CD4-positive, alpha-beta T cell treated with Interleukin-6 for 4 hours (primary cell): Measurements from ENCODE around the gene CYREN.

ENCODE experiments used
- DNase-seq: peaks from one replicate; pipeline ENCODE4 v3.0.0-alpha.2; 2020; ENCODE audit warnings: mixed read lengths

Gene CYREN

DNA sequence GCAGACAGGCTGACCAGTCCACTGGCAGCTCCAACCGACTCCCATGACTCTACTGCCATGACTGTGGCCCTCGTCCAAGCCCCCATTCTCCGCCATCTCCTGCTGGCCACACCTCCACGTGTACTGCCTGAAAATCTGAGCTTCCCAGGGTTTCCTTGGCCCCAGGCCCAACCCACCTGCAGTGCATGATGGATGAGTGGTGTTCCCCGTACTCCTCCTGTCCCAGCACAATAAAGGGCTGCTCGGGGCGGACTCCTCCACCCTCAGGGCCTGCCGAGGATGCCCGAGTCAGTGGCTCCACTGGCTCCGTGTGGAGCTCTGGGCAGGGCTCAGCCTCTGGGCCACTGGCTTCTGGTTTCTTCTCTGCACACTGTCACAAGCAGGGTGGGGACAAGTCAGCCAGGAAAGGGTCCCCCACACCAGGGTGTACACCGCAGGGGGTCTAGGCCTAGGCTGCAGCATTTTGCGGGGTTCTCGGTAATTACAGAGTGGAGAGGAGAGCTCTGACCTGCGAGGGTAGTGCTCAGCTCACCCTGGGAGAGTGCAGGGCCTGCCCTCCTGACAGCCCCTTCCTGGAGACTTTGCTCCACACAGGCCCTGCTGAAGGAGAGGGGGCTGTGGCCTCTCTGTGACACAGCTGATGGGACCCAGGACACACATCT lies 25.6 kb upstream of the CYREN start:
- no peak for DNase-seq

DNA sequence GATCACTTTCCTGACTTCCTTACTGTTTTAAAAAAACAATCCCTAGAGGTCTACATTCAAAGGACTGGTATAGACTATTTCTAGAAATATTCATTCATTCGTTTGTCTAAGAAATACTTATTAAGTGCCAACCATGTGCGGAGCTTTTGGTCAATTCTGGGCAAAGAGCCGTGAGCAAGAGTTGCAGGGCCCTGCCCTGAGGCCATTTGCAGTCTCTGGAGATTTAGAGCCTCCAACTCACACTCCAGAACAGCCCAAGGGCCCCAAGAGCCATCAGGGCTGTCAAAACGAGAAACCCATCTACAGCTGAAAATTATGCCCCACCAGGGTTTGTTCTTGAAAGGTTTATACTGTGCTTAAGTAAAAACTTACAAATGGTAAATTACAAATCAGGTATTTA lies 24.6 kb upstream of the CYREN start:
- DNase-seq = no peak

DNA sequence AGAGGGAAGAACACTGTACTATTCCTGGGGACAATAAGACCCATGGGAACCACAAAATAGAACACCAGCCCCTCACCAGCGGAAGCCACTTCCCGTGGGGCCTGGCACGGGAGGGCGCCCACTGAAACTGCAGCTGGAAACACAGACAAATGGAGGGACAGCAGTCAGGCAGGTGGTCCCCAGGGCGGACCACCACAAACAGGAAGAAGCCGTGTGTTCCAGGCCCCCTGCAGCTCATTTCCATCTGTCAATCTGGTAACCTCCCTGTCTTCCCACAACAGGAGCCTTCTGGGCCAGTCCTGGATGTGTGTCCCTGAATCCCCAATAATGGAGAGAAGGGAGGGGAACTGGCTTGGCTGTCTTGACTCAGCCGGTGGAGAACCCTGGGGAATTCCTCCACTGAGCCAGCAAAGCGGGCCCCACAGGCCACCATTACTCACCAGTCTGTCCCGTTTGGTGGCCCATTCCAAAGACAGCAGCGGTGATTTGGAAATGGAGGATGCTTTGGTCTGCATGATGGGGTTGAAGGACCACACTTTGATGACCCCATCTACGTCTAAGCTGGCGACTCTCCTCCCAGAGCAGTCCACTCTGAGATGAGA lies 24.1 kb upstream of the CYREN start:
- DNase-seq = no peak

DNA sequence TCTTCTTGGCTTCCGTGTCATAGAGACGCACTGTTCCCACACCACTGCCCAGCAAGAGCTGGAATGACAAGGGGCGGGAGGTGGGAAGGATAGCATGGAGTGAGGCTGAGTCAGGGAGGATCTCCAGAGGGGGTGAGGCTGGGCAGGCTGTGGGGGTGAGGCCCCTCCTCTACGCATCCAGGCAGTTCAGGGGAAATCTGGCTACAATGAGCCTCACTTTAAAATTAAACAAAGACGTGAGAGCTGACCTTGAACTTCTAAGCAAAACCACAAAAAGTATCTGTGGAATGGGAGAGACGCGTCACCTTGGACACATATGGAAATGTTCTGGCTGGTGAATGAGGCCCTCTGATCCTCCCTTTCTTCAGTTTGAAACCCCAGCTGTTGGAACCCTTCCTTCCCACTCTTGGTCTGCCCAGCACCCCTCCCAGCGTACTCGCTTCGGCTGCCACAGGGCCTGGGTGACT lies 23.1 kb upstream of the CYREN start:
- no peak for DNase-seq

DNA sequence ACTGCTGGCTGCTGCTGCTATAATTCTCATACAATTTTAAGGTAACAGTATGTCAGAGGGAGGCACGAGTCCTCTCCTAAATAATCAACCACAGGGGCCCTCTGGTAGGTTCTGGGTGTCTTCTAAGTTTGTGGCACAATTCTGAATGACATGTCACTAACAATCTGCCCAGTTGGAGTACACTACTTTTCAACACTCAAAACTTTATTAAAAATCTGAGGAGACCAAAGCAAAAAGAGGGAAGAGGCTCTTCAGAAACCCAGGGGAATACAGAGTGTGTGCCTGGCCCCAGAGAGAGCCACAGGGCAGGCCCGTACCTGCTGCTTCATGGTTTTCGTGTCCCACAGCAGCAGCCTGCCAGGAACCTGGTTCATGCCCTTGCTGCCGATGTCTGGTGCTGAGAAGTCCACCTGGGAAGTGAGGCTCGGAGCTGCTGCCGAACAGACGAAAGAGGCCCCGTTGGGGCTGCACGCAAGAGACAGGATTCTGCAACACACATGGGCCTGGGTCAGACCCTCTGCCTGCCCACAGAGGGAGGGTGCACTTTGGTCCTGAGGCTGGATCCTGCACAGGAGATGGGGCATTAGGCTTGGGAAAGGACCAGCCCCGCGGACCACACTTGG lies 22.5 kb upstream of the CYREN start:
- no peak for DNase-seq

DNA sequence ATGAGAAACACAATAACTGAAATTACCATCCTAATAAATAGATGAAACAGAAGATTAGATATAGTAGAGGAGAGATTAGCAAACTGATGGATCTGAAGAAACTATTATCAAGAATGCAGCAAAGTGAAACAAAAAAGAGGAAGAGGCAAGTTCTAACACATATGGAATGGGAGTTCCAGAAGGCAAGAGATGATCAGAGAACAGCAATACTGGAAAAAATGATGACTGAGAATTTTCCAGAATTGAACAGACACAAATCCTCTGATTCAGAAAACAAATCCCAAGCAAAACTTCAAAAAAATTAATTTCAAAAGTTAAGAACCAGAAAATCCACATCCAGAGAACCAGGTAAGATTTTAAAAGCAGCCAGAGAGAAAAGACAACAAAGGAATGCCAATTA lies 20.2 kb upstream of the CYREN start:
- no peak for DNase-seq

DNA sequence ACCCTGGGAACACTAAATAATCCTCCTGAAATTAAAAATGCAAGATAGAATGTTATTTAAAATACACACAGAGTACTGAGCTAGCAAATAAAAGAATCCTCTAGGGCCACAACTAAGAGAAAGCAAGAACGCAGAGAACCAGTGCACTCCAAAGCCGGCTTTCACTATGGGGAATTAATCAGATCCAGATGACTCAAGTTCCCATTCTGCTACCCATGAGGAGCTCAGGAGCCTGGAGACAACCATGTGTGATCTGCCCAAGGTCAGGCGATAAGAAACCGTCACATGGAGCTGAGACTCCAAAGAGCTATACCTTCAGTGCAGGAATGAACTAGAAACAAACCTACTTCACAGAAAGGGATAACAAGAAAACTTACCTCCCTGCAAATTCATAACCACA lies 19.5 kb upstream of the CYREN start:
- DNase-seq = no peak

DNA sequence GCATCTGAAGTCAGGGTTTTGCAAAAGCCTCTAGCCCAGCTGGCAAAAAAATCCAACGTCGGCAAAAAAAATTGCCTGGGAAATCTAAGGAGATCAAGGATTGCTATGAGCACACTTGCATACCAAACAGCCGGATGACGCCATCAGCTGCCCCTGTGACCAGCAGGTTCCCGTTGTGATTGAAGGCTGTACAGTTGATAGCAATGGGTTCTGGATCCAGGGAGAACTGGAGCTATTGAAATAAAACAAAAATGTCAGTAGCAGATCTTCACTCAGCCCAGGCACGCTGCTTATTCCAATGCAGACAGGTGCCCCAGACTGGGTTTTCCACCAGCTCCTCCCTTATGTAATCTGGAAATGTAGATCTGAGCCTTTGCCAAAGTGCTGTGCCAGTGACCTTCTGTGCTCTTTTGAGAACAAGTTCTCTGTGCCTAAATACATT lies 18.7 kb upstream of the CYREN start:
- DNase-seq = no peak

DNA sequence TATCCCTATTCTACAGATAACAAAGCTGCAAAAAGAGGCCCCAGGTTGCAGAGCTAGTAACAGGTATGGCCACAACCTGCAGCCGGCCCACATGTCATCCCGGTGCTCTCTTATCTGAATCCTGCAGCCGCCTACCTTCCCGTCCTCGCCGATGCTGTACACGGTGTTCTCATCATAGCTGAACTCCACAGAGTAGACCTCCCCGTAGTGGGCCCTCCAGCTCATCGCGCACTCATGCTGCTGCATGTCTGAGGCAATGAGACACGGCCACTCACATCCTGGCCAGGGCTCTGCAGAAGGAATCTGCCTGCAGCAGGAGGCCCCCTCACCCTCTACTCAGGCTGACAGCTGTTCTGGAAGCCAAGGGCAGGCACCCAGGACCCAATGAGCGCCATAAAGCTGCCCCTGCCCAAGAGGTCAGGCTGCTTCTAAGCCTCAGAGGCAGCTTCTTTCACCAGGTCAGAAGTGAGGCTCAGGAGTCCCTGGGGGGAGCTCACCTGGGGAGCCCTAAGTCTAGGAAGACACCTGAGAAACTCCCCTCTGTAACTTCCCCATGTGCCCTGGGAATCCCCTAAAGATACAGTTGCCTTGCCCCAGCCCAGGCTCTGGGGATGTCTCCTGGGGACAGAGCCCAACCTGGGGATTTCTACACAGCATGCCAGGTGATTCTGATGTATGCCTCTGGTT lies 17.9 kb upstream of the CYREN start:
- no peak for DNase-seq

DNA sequence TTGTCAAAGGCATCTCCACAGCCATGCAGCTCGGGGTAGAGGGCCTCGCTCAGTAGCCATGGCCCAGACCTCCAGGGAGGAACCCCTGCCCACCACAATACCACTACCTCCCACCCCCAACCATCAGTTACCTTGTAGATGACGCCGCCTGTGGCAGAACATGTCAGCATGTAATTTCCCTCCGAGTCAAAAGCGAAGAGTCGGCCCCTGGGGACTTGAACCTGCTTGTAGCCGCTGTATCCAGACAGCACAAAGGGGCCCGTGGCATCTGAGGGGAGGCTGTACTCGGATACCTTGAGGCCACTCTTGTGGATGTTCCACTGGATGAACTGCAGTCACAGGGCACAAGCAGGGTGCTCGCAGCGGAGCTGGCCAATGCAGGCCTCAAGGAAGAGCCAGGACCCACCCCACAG lies 16.3 kb upstream of the CYREN start:
- DNase-seq = no peak

DNA sequence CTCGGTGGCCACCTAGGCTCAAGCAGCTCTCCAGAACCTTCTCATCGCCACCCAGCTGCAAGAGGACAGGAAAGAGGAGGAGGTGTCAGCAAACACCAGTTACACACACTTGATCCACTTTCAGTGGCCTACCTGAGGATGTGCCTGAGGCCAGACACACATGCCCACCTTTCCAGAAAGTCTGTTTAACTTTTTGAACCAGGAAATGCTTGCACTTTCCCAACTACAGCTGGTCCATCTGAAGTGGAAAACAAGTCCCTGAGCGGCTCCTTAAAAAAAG lies 15.7 kb upstream of the CYREN start:
- no peak for DNase-seq

DNA sequence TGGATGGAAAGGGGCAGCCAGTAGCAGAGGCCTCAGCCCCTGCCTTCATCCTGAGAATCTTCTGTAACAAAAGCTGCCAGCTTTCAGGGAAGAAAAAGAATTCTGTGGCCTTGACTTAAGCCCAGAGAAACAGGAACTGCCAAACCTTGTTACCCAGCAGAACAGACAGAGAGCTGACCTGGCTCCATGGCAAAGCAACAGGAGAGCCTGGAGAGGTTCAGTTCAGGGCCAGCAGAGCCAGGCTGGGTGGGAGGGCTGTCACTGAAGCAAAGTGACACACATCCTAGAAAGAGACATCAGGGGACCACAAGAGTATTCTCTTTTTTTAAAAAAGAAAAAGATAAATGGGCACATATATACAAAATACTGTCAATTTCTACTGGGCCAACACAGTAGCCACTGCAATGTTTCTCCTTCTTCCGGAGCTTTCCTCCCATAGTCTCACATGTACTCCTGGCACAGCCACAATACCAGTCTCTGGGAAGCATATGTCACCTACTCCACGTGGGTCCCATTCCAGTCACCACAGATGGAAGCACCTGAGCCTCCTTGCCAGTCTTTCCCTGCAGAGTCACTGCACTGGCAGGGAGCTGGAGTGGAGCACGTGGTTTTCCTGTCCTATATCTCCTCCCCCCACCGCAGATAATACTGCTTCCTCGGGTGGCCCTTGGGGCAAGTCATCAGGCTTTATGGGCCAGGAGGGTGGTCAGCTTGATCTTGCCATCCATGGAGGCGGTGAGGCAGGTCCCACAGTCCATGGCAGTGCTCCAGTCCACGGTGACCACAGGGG lies 15.2 kb upstream of the CYREN start:
- DNase-seq = no peak

DNA sequence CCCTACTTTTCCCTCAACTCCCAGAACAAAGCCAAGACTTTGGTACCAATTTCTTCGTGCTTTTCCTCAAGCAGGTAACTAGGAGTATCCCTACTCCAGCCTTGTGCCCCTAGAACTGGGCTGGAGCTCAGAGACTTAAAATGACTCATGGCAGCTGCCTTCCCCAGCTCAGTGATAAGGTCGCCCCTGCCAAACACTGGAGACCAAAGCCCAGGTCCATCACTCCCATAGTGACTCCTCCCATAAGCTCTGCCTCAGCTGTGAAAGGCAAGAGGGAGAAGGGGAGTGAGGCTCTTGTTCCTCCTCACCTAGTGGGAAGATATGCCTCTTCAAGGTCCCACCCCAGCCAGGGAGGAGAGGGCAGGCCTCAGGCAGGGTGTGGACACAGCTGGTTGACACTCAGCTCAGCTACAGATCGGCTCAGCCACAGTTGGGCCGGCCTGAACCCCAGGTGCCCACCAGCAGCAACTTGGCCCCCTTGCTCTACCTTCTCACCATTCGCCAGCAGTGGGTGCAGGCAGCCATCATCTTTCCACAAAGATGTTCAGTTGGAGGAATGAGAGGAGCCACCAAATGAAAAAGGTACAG lies 13.8 kb upstream of the CYREN start:
- DNase-seq = no peak

DNA sequence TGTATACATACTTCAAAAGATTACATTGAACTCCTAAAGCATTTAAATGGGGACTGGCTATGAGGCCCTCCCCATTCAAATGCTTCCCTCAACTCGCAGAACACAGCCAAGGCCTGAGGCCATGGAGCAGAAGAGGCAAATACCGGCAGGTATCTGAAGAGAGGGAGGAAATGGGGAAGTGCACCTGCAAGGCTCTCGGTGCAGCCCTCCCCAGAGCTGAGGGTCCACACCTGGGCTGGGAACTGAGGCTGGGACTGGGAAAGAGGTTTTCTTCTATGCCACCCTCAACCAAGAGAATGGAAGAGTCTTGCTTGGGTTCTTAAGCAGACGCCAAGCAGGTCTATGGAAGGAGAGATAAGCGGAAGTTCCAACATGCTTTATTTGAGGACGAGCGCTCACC lies 13.0 kb upstream of the CYREN start:
- DNase-seq = no peak

DNA sequence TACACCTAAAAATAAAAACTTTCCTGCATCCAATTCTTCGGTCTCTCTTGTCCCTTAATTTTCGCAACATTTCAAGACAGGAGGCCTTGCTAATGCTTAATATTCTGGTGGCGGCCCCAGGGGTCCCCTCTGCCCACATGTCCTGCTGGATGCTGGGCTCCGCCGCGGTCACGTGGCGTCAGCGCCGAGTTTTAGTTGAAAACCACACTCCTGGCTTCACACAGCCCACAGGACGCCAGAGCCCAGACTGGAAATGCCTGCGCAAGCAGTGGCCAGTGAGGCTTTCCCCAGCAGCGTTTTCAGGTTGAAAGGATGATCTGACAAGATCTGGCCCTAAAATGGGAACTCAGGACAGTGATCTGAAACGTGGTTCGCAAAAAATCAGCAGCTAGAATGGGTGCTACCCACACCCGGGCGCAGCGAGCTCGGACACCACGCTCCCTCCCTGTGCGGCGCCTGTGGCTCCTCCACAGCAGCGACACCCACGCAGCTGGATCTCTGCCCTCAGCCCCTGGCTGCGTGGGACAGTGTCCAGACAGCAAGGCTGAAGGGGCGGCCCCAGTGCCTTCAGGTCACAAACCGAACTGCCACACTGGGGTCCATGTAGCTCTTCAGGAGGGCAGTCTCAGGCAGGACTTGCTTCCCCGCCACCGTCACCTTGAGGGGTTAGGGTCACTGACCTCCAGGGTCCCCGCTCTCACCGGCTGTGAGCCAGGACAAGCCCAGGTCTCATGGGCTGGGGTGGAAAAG lies 11.6 kb upstream of the CYREN start:
- DNase-seq = no peak

DNA sequence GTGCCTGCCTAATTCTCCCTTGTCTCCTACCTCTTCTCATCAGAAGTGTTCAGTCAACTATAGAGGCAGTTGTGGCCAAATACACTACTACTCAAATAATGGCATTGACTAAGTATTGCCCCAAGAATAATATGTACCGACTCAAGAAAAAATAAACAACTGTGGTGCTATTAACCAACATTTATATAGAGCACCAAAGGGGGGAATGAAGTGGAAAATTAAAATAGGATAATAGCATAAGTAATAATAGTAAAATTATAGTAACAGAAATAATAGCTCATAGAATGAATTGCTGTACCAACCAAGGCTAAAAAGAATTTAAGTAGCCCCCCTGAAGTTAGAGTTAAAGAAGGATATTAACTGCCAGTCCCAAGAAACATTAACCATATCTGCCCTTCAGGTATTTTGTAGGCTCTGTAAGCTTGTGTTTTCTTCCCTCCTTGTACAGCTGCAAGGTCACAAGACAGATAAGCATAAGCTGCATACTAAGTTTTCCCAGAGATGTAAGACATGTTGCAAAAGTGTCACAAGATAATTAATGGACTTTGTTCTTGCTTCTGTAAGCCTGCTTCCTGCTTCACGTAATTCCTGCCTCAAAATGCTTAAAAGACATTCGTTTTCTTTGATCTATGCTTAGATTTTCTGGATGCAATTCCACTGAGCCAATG lies 10.9 kb upstream of the CYREN start:
- no peak for DNase-seq

DNA sequence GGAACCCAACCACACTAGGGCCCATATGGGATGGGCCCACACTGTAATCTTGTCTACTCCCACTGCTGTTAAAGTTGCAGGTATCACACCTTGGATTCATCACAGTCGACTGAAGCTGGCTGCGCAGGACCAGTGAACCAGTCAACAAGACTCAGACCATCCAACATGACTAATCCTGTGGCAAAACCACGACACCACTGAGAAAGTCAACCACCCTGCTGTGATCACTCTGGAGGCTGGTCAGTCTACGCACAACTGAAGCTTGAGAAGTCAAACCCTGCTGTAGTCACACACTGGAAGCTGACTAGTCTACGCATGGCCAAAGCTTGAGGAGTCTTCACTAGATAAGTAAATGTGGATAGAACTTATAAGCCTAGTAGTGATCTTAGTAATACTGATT lies 9.6 kb upstream of the CYREN start:
- DNase-seq = no peak

DNA sequence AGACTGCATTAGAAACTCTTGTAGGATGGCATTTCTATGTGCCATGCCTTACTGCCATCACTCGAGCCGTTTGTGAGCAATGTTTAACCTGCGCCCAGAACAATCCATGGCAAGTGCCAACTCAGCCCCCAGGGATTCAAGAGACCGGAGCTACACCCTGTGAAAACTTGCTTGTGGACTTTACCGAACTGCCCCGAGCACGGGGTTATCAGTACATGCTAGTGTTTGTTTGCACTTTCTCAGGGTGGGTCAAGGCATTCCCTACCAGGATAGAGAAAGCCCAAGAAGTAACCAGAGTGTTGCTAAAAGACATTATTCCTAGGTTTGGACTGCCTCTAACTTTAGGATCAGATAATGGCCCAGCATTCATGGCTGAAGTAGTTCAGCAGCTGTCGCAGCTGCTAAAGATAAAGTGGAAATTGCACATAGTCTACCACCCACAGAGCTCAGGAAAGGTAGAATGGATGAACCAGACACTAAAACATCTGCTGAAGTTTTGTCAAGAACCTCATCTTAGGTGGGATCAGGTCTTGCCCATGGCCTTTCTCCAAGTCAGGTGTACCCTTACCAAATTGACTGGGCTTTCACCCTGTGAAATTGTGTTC lies 8.9 kb upstream of the CYREN start:
- no peak for DNase-seq

DNA sequence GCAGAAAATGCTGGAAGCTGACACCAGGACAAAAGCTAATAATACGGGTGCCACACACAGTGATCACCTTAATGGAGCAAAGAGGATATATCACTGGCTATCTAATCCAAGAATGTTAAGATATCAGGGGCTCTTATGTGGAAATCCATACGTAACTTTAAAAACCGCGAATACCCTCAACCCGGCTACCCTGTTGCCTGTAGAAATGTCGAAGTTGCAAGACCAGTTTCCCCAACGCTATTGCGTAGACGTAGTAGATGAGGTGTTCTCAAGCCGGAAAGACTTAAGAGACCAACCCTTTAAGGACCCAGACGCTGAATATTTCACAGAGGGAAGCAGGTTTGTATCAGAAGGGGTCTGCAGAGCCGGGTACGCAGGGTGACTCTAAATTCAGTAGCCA lies 7.9 kb upstream of the CYREN start:
- DNase-seq = no peak

DNA sequence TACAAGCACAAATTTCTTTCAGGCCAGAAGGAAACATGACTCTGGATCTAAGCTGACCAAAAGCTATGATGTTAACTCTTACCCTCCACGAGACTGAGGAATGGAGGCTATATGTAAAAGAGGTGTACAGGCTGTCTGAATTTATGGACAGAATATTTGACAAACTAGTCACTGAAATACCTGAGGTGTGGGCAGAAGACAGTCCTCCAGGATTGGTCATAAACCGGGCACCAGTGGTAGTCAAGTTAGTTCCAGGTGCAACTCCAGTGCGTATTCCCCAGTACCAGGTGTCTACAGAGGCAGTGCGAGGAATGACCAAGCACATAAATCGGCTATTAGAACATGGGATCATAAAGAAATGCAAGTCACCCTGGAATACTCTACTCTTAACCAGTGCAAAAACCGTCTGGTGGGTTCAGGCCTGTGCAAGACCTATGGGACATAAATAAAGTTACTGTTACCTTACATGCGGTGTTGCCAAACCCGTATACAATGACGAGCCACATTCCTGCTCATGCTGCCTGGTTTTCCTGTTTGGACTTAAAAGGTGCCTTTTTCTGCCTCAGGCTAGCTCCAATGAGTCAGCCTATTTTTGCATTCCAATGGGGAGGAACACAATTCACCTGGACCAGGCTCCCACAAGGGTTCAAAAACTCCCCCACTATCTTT lies 6.7 kb upstream of the CYREN start:
- no peak for DNase-seq

DNA sequence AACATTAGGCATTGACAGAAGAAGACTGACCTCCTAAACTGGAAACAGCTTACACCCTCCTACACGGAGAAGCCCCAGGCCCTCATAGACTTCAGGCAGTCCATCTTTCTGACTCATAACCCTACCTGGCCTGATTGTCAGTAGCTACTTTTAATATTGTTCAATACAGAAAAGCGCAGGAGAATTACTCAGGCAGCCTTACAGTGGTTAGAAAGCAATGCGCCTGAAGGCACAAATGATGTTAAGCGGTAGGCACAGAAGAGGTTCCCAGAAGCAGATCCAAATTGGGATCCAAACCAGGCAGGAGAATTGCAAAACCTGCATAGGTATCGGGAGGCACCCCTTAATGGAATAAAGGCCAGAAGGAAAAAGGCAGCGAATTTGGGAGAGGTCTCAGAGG lies 5.4 kb upstream of the CYREN start:
- DNase-seq = no peak
